Right ventricle myocardium superior (tissue), 1 donor: Measurements from ENCODE around the gene PPIL1. TPM values are rescaled to one million over a fixed set of nuclear protein-coding genes. Genes with fewer than 3 reads are reported as not detected.
A peak's percentile ranks its signal among the peaks of the same experiment; 100 is the strongest.

Experiments used
- ATAC-seq: fragments of 200-7000 bp; cut with Tn5 transposase; one replicate; pipeline ENCODE4 v1.9.1; 2020; ENCODE audit warnings: mild to moderate bottlenecking; ENCODE audit not compliant: poor library complexity
- DNase-seq: peaks from one replicate; pipeline ENCODE4 v3.0.0-alpha.2; 2020
- intact Hi-C: fragments of 100-400 bp; cut with DNase I; formaldehyde crosslinking; loops from one replicate; pipeline ENCODE4 v1.11.2; 2022
- total RNA-seq: library from RNA; stranded (reverse); fragmentation: NEBNext Ultra II Directional; extraction: Animal tissue kit (Norgen Biotek cat#: 25700); gene quantifications from one replicate; pipeline ENCODE4 v1.2.1, GENCODE V29; 2021
- donor health status: DM: no; HTN: yes; CAD: no; lungs with severe emphysema.

PPIL1 gene
- total RNA-seq, 1 donor from 2014 or later: 65.2 TPM

- no peak for ATAC-seq
- intact Hi-C loops: no loop called here
- no peak for DNase-seq
These were observed 11.7 kb downstream of the PPIL1 start for GRCh38 chr6:36862848-36863382.

- intact Hi-C loops: no loop called here
- DNase-seq: no peak
- ATAC-seq: no peak
These were observed 12.3 kb downstream of the PPIL1 start for GRCh38 chr6:36862164-36862847.

- intact Hi-C loops: no loop called here
- ATAC-seq: no peak
These were observed 14.5 kb downstream of the PPIL1 start for GRCh38 chr6:36860126-36860525.

GRCh38 chr6:36858407-36858981 is 16.1 kb downstream of the PPIL1 start:
- intact Hi-C loops: loop anchor here (10.0 kb wide), 1 partner anchor 254 kb away; no protein-coding TSS in a partner anchor
- DNase-seq: no peak
- peak; percentile 60 for ATAC-seq

More at GRCh38 chr6:36860126-36860525, 14.5 kb downstream of the PPIL1 start:
- no peak for DNase-seq

GRCh38 chr6:36857325-36857724 is 17.3 kb downstream of the PPIL1 start:
- DNase-seq: no peak
- intact Hi-C loops: loop anchor here (10.0 kb wide), 1 partner anchor 253 kb away; no protein-coding TSS in a partner anchor
- ATAC-seq: no peak

GRCh38 chr6:36856277-36856676 is 18.3 kb downstream of the PPIL1 start:
- ATAC-seq (peak; percentile 9), DNase-seq (no peak)
- intact Hi-C loops: loop anchor here (10.0 kb wide), 1 partner anchor 251 kb away; no protein-coding TSS in a partner anchor

- no peak for DNase-seq
- intact Hi-C loops: loop anchor here (10.0 kb wide), 1 partner anchor 251 kb away; no protein-coding TSS in a partner anchor
- ATAC-seq: no peak
These were observed 18.9 kb downstream of the PPIL1 start for GRCh38 chr6:36855750-36856149.

- intact Hi-C loops: loop anchor here (10.0 kb wide), 1 partner anchor 249 kb away; no protein-coding TSS in a partner anchor
- peak; percentile 18 for ATAC-seq
- no peak for DNase-seq
These were observed 21.3 kb downstream of the PPIL1 start for GRCh38 chr6:36853325-36853724.

- intact Hi-C loops: loop anchor here (10.0 kb wide), 1 partner anchor 248 kb away; no protein-coding TSS in a partner anchor
- no peak for ATAC-seq
- DNase-seq: no peak
These were observed 22.0 kb downstream of the PPIL1 start for GRCh38 chr6:36852481-36853147.

GRCh38 chr6:36851626-36852025 is 23.0 kb downstream of the PPIL1 start:
- intact Hi-C loops: loop anchor here (10.0 kb wide), 1 partner anchor 247 kb away; no protein-coding TSS in a partner anchor

GRCh38 chr6:36851149-36851614 is 23.4 kb downstream of the PPIL1 start:
- DNase-seq (no peak), ATAC-seq (peak; percentile 28)
- intact Hi-C loops: loop anchor here (10.0 kb wide), 1 partner anchor 246 kb away; no protein-coding TSS in a partner anchor

More at GRCh38 chr6:36851626-36852025, 23.0 kb downstream of the PPIL1 start:
- ATAC-seq: no peak
- DNase-seq: no peak

- no peak for DNase-seq
- intact Hi-C loops: loop anchor here (10.0 kb wide), 1 partner anchor 245 kb away; no protein-coding TSS in a partner anchor
- ATAC-seq: peak; percentile 23
These were observed 24.6 kb downstream of the PPIL1 start for GRCh38 chr6:36850021-36850420.

- intact Hi-C loops: loop anchor here (5.0 kb wide), 1 partner anchor 82 kb away; no protein-coding TSS in a partner anchor
- ATAC-seq (peak; percentile 68), DNase-seq (peak; percentile 84)
These were observed 25.8 kb downstream of the PPIL1 start for GRCh38 chr6:36848658-36849441.

- DNase-seq: no peak
- intact Hi-C loops: loop anchor here (5.0 kb wide), 1 partner anchor 81 kb away; no protein-coding TSS in a partner anchor
These were observed 26.6 kb downstream of the PPIL1 start for GRCh38 chr6:36847991-36848390.

GRCh38 chr6:36847152-36847551 is 27.5 kb downstream of the PPIL1 start:
- ATAC-seq (no peak), DNase-seq (no peak)
- intact Hi-C loops: loop anchor here (5.0 kb wide), 1 partner anchor 80 kb away; no protein-coding TSS in a partner anchor

More at GRCh38 chr6:36847991-36848390, 26.6 kb downstream of the PPIL1 start:
- no peak for ATAC-seq

GRCh38 chr6:36845233-36845632 is 29.4 kb downstream of the PPIL1 start:
- intact Hi-C loops: loop anchor here (5.0 kb wide), 1 partner anchor 78 kb away; no protein-coding TSS in a partner anchor
- no peak for ATAC-seq
- no peak for DNase-seq

- intact Hi-C loops: loop anchor here (5.0 kb wide), 1 partner anchor 77 kb away; no protein-coding TSS in a partner anchor
- DNase-seq (peak; percentile 80), ATAC-seq (peak; percentile 42)
These were observed 30.1 kb downstream of the PPIL1 start for GRCh38 chr6:36844232-36845170.
